DOHH2 (cell line): ENCODE results near the gene TTC9B.

ENCODE experiments used
- CTCF ChIP-seq: fragments of 200-600 bp; sonication (generic); IDR thresholded peaks from one replicate; pipeline ENCODE4 v1.5.1; 2014; ENCODE audit warnings: antibody characterized with exemption, mild to moderate bottlenecking, low read depth, low read length; ENCODE audit not compliant: poor library complexity, severe bottlenecking
- EZH2phosphoT487 ChIP-seq: fragments of 200-600 bp; sonication (generic); IDR thresholded peaks from 2 replicates; pipeline ENCODE4 v1.6.1; 2017; ENCODE audit warnings: borderline replicate concordance, mild to moderate bottlenecking, antibody characterized with exemption, low read length, moderate library complexity, mixed read lengths

GRCh38 chr19:40219721-40220276, 1.6 kb upstream of the TTC9B start:
- TF ChIP-seq CTCF (no peak), EZH2phosphoT487 (no peak)
